A549 treated with AZD9567 at 1 μM for 4 hours (cell line): ENCODE data around the gene SMAD6. TPM values are rescaled to one million over a fixed set of nuclear protein-coding genes. Genes with fewer than 3 reads are reported as not detected.

Experiments
- total RNA-seq: library from RNA; stranded (reverse); fragments of 200-300 nt; extraction: Qiagen RNA extraction; gene quantifications from 5 replicates; pipeline ENCODE4 v1.2.3, GENCODE V29; 2022; ENCODE audit not compliant: insufficient read depth

SMAD6 gene
- 12.5 to 22.8 TPM (median 21.0 TPM) in 5 replicates for total RNA-seq

GRCh38 chr15:66702035-66702786 is at the start of gene SMAD6:
Gene SMAD6, plus strand, starts transcription at chr15:66702236. Its CDS starts 1,023 bp downstream, at chr15:66703259.

Other genes starting within 250 kb of the SMAD6 start
- gene SNAPC5, start 204.5 kb upstream of the SMAD6 start, total RNA-seq: 31.7 to 44.1 TPM (median 40.1 TPM) in 5 replicates
- gene RPL4, start 197.4 kb upstream of the SMAD6 start, total RNA-seq: 5,201 to 5,907 TPM (median 5,260 TPM) in 5 replicates
- 29.4 to 42.0 TPM (median 35.9 TPM) in 5 replicates for gene ZWILCH, start 196.9 kb upstream of the SMAD6 start, total RNA-seq
- 0.07 to 0.08 TPM in 2 of 5 replicates, not detected in the others for gene LCTL, start 136.2 kb upstream of the SMAD6 start, total RNA-seq